GM12873 (cell line): Measurements from ENCODE around the gene GHSR.

Experiments
- CTCF ChIP-seq: IDR thresholded peaks from 2 replicates; pipeline ENCODE4 v1.5.1; 2012; ENCODE audit warnings: low read depth, mild to moderate bottlenecking, moderate library complexity, low read length, control low read depth; ENCODE audit not compliant: insufficient read depth; ENCODE audit errors: missing control alignments

Gene GHSR

GRCh38 chr3:172467170-172467824 lies 19.0 kb upstream of the GHSR start:
- TF ChIP-seq CTCF: no peak

- TF ChIP-seq CTCF: no peak
These were observed 18.4 kb upstream of the GHSR start for GRCh38 chr3:172466553-172467130.

- TF ChIP-seq CTCF: no peak
These were observed 17.0 kb upstream of the GHSR start for GRCh38 chr3:172465281-172465680.

- no peak for TF ChIP-seq CTCF
These were observed 16.1 kb upstream of the GHSR start for GRCh38 chr3:172464306-172464705.

GRCh38 chr3:172461530-172462138 lies 13.4 kb upstream of the GHSR start:
- peak; percentile 89 for TF ChIP-seq CTCF

- TF ChIP-seq CTCF: no peak
These were observed 8.1 kb upstream of the GHSR start for GRCh38 chr3:172456404-172456803.

- no peak for TF ChIP-seq CTCF
These were observed 5.9 kb upstream of the GHSR start for GRCh38 chr3:172454180-172454579.
